Activated T-helper 1 cell treated with Interleukin-2 at 50 U/mL for 16 hours (primary cell): ENCODE measurements around the gene CCN6.
"Not testable (repeated sequence)": the region's sequence is repeated elsewhere in the genome, so short reads cannot be mapped to it uniquely, and the experiment has no call there.

ENCODE experiments used
- DNase-seq: peaks from one replicate; pipeline ENCODE4 v3.0.0-alpha.2; 2020; ENCODE audit warnings: low read depth

The CCN6 gene

GRCh38 chr6:112030206-112030960, 23.5 kb upstream of the CCN6 start:
- no peak for DNase-seq

GRCh38 chr6:112030961-112031660, 22.8 kb upstream of the CCN6 start:
- no peak for DNase-seq

GRCh38 chr6:112031960-112032359, 21.9 kb upstream of the CCN6 start:
- no peak for DNase-seq

- DNase-seq, result no peak
Measured at GRCh38 chr6:112032728-112033127, 21.2 kb upstream of the CCN6 start.

GRCh38 chr6:112033791-112034615, 19.9 kb upstream of the CCN6 start:
- no peak for DNase-seq

- DNase-seq, result no peak
Measured at GRCh38 chr6:112034616-112034995, 19.3 kb upstream of the CCN6 start.

GRCh38 chr6:112036088-112036637, 17.7 kb upstream of the CCN6 start:
- no peak for DNase-seq

GRCh38 chr6:112037783-112038216, 16.1 kb upstream of the CCN6 start:
- DNase-seq, result no peak

GRCh38 chr6:112038268-112038667, 15.6 kb upstream of the CCN6 start:
- DNase-seq, result no peak

GRCh38 chr6:112038756-112039430, 15.0 kb upstream of the CCN6 start:
- no peak for DNase-seq

- DNase-seq, result no peak
Measured at GRCh38 chr6:112039431-112039770, 14.5 kb upstream of the CCN6 start.

- no peak for DNase-seq
Measured at GRCh38 chr6:112040956-112041355, 12.9 kb upstream of the CCN6 start.

- DNase-seq, result no peak
Measured at GRCh38 chr6:112041535-112041934, 12.4 kb upstream of the CCN6 start.

- DNase-seq, result peak; percentile 80
Measured at GRCh38 chr6:112043032-112044007, 10.6 kb upstream of the CCN6 start.

- no peak for DNase-seq
Measured at GRCh38 chr6:112044196-112044595, 9.7 kb upstream of the CCN6 start.

GRCh38 chr6:112044856-112045255, 9.0 kb upstream of the CCN6 start:
- DNase-seq, result no peak

GRCh38 chr6:112047523-112047922, 6.4 kb upstream of the CCN6 start:
- not testable (repeated sequence) for DNase-seq

- no peak for DNase-seq
Measured at GRCh38 chr6:112049026-112049799, 4.7 kb upstream of the CCN6 start.

GRCh38 chr6:112049996-112050395, 3.9 kb upstream of the CCN6 start:
- no peak for DNase-seq

- no peak for DNase-seq
Measured at GRCh38 chr6:112050429-112050828, 3.5 kb upstream of the CCN6 start.
